HG03159 (cell line): ENCODE measurements around the gene VPS37B.
"Not testable (repeated sequence)": the region's sequence is repeated elsewhere in the genome, so short reads cannot be mapped to it uniquely, and the experiment has no call there.

ENCODE experiments used
- ATAC-seq: cut with Tn5 transposase; IDR thresholded peaks from one replicate; pipeline ENCODE4 v1.9.1; 2021; ENCODE audit warnings: mild to moderate bottlenecking, moderate library complexity; ENCODE audit not compliant: unreplicated experiment

Gene VPS37B

GRCh38 chr12:122908915-122909314 is 13.0 kb upstream of the VPS37B start:
- ATAC-seq, result no peak

- not testable (repeated sequence) for ATAC-seq
Observed at GRCh38 chr12:122905258-122905657, 9.3 kb upstream of the VPS37B start.

DNA sequence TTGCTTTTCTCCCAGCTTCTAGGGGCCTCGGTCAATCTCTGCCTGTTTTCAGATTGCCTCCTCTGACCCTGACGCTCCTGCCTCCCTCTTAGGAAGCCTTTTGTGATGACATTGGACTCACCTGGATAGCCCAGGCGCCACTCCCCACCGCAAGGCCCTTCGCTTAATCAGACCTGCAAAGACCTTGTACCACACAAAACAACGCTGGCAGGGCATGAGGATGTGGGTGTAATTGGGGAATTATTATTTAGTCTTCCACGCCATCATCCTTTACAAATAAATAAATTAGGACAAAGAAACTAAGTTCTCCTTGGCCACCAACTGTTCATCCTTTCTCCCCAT is 7.7 kb upstream of the VPS37B start:
- ATAC-seq, result no peak

- ATAC-seq, result no peak
Observed at GRCh38 chr12:122902854-122903692, 7.1 kb upstream of the VPS37B start.

GRCh38 chr12:122899887-122900286 is 4.0 kb upstream of the VPS37B start:
- no peak for ATAC-seq

GRCh38 chr12:122896662-122897061 is 738 bp upstream of the VPS37B start:
- no peak for ATAC-seq

DNA sequence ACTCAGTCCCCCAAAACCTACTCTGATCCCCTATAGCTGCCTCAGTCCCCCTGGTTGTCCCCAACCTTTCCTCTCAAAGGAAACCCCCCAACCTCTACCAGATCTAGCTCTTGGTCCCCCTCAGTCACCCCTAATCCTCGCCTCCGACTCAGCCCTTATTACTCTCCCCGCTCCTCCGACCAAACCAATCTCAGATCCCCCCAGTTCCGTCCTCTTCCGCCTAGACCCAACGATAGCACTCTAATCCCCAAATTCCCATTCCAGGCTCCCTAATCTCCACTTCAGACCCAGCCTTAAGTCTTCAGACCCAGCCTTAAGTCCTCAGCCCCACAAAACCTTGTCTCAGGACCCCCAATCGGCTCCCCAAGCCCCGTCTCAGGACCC is 612 bp downstream of the VPS37B start:
- no peak for ATAC-seq

- ATAC-seq, result no peak
Observed at GRCh38 chr12:122894193-122895121, 1.5 kb downstream of the VPS37B start.

DNA sequence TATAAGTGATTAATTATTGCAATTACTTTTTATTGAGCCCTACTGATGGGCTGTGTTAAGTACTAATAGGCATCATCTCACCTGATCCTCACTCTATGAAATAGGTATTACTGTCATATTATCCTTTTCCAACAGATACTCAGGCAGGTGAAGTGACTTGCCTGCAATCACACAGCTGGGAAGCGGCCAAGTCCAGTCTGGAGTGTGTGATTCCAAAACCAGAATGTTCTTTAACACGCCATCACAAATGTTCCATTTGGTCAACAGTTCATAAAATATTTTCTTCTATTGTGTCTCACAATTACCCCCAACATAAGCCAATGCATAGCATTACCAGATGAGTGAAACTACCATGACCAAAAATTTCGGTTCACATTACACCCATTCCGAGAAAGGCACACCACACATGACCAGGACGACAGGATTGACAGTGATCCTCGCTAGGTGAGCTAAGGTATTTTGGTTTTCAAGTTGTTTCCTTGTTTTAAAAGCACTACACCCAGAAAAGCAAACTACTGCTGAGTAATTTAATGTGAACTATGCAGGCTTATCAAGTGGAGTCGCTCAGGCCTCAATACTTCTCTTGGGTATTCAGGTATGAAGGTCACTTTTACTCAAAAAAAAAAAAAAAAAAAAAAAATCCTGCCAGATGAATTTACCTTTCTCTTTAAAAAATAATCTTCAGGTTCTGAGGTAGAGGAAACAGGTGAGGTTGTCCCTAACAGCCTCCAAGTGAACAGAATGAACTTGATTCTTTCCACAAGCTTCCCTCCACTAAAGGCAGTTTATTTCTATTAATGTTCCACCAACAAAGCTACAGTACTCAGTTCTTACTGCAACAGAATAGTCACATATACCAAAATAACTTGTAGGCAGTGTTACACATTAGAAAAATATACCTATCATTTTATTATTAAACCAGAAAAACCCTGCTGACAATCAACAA is 2.4 kb downstream of the VPS37B start:
- ATAC-seq, result no peak

DNA sequence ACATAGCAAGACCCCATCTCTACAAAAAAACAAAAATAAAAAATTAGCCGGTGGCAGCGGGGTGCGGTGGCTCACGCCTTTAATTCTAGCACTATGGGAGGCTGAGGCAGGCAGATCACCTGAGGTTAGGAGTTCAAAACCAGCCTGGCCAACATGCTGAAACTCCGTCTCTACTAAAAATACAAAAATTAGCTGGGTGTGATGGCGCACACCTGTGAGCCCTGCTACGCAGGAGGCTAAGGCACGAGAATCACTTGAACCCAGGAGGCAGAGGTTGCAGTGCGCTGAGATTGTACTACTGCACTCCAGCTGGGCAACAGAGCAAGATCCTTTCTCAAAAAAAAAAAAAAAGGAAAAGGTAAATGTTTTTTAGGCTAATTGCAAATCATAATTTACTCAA is 3.2 kb downstream of the VPS37B start:
- ATAC-seq, result not testable (repeated sequence)

GRCh38 chr12:122891661-122892525 is 4.0 kb downstream of the VPS37B start:
- ATAC-seq, result no peak

GRCh38 chr12:122889761-122890520 is 6.0 kb downstream of the VPS37B start:
- no peak for ATAC-seq

GRCh38 chr12:122888232-122888752 is 7.6 kb downstream of the VPS37B start:
- ATAC-seq, result peak; percentile 46

DNA sequence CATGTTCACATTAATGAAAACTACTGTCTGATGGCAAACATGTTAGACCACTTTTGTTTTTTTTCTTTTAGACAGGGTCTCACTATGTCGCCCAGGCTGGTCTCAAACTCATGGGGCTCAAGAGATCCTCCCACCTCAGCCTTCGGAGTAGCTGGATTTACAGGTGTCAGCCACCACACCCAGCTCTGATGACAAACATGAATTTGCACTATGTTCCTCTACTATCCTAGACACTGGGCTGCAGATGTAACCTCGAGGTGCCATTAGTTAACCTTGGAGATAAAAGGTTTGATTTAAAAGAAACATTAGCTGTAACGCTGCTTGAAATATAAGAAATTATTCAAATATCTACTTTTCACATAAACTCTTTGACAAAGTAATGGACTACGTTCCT is 8.1 kb downstream of the VPS37B start:
- peak; percentile 23 for ATAC-seq

- peak; percentile 66 for ATAC-seq
Observed at GRCh38 chr12:122886851-122887818, 8.8 kb downstream of the VPS37B start.

- no peak for ATAC-seq
Observed at GRCh38 chr12:122886161-122886560, 9.8 kb downstream of the VPS37B start.

- no peak for ATAC-seq
Observed at GRCh38 chr12:122884860-122885259, 11.1 kb downstream of the VPS37B start.
